H1 (cell line): ENCODE measurements around the gene SMARCB1. TPM values are rescaled to one million over a fixed set of nuclear protein-coding genes. Genes with fewer than 3 reads are reported as not detected.

Experiments used
- CTCF ChIA-PET: fragments of 300-600 bp; sonication (Branson Sonifier 250); formaldehyde crosslinking; loops from one replicate; lab custom pipeline; 2021; ENCODE audit not compliant: partially characterized antibody; lab: Charles Lee
- POLR2A ChIA-PET: fragments of 300-600 bp; sonication (Branson Sonifier 250); formaldehyde crosslinking; loops from one replicate; lab custom pipeline; 2021; ENCODE audit warnings: inconsistent platforms; ENCODE audit not compliant: partially characterized antibody; lab: Charles Lee
- DNase-seq, 2 experiments: peaks; one replicate each; pipeline versions ENCODE4 v3.0.0 to v3.0.0-alpha.2; 2010 to 2022; ENCODE audit warnings: low spot score in 2 of 2, low read depth in 1 of 2, mixed read lengths in 1 of 2
- FAIRE-seq: peaks from 2 replicates; lab custom pipeline; 2011; peaks lifted over from hg19 to GRCh38; lab: Jason Lieb, UNC
- H2AFZ ChIP-seq: 2 replicates; pipeline ENCODE4 v1.8.1; 2012; ENCODE audit warnings: low read length, inconsistent platforms
- H2AK5ac ChIP-seq: 2 replicates; pipeline ENCODE4 v1.6.1; 2013; ENCODE audit warnings: low read depth, low read length
- H2BK120ac ChIP-seq: replicated peaks from 2 replicates; pipeline ENCODE3; 2013; ENCODE audit warnings: low read depth, low read length, inconsistent platforms
- H2BK12ac ChIP-seq: 2 replicates; pipeline ENCODE4 v1.6.1; 2013; ENCODE audit warnings: low read depth, low read length
- H2BK15ac ChIP-seq: 2 replicates; pipeline ENCODE4 v1.6.1; 2013; ENCODE audit warnings: low read length
- H2BK20ac ChIP-seq: 2 replicates; pipeline ENCODE4 v1.6.1; 2013; ENCODE audit warnings: low read length
- H2BK5ac ChIP-seq: 2 replicates; pipeline ENCODE4 v1.6.1; 2013; ENCODE audit warnings: low read depth, low read length
- H3K14ac ChIP-seq: 2 replicates; pipeline ENCODE4 v1.6.1; 2013; ENCODE audit warnings: inconsistent platforms; ENCODE audit not compliant: insufficient read length
- H3K18ac ChIP-seq: 2 replicates; pipeline ENCODE4 v1.6.1; 2013; ENCODE audit warnings: low read length; ENCODE audit errors: extremely low read depth
- H3K23ac ChIP-seq: 2 replicates; pipeline ENCODE4 v1.6.1; 2013; ENCODE audit warnings: inconsistent platforms; ENCODE audit not compliant: insufficient read length
- H3K23me2 ChIP-seq: 2 replicates; pipeline ENCODE4 v1.6.1; 2013; ENCODE audit warnings: low read depth, low read length
- H3K27ac ChIP-seq: 2 replicates; pipeline ENCODE4 v1.6.1; 2011; ENCODE audit warnings: low read depth, low read length, inconsistent platforms
- H3K27me3 ChIP-seq, 4 experiments: replicated peaks in 1 of 4; 1 replicate in 1 of 4; 2 replicates in 3 of 4; pipeline versions ENCODE4 v1.6.1 to v1.8.1; 2011 to 2013; ENCODE audit warnings: low read length in 3 of 4, mild to moderate bottlenecking in 3 of 4, inconsistent platforms in 2 of 4, mixed read lengths in 2 of 4, moderate library complexity in 1 of 4; ENCODE audit not compliant: control insufficient read depth in 3 of 4, insufficient read depth in 3 of 4; ENCODE audit errors: extremely low read depth in 1 of 4
- H3K36me3 ChIP-seq, 4 experiments: 2 replicates each; pipeline versions ENCODE4 v1.6.1 to v1.8.1; 2011 to 2013; ENCODE audit warnings: mild to moderate bottlenecking in 4 of 4, low read length in 3 of 4, moderate library complexity in 2 of 4, control low read depth in 1 of 4, inconsistent platforms in 1 of 4; ENCODE audit not compliant: insufficient read depth in 4 of 4, control insufficient read depth in 2 of 4
- H3K4ac ChIP-seq: replicated peaks from 2 replicates; pipeline ENCODE3; 2013; ENCODE audit warnings: low read length, low read depth, mixed read lengths, inconsistent platforms; ENCODE audit not compliant: insufficient read length
- H3K4me1 ChIP-seq, 4 experiments: replicated peaks in 1 of 4; 1 replicate in 1 of 4; 2 replicates in 3 of 4; pipeline versions ENCODE4 v1.6.1 to v1.8.1; 2011 to 2013; ENCODE audit warnings: low read length in 3 of 4, inconsistent platforms in 2 of 4, mixed read lengths in 1 of 4; ENCODE audit not compliant: insufficient read depth in 4 of 4, control insufficient read depth in 3 of 4
- H3K4me2 ChIP-seq, 2 experiments: 2 replicates each; pipeline versions ENCODE4 v1.6.1 to v1.8.1; 2011 to 2013; ENCODE audit warnings: low read depth in 2 of 2, low read length in 2 of 2, control low read depth in 1 of 2, inconsistent platforms in 1 of 2, mild to moderate bottlenecking in 1 of 2; ENCODE audit not compliant: insufficient read depth in 1 of 2
- H3K4me3 ChIP-seq, 4 experiments: fragments of 200-600, 300-600 bp in 1 of 4; sonication (generic), shearing (Covaris generic), sonication (Bioruptor Twin) in 1 of 4; 2 replicates each; pipeline versions ENCODE4 v1.5.1 to v1.8.1; 2011 to 2016; ENCODE audit warnings: low read length in 4 of 4, low read depth in 3 of 4, control low read depth in 2 of 4, inconsistent platforms in 2 of 4, mild to moderate bottlenecking in 2 of 4, mixed read lengths in 1 of 4, moderate library complexity in 1 of 4; ENCODE audit not compliant: insufficient read depth in 2 of 4; ENCODE audit errors: extremely low read depth in 1 of 4
- H3K56ac ChIP-seq: replicated peaks from 2 replicates; pipeline ENCODE3; 2013; ENCODE audit warnings: low read depth, mild to moderate bottlenecking, mixed read lengths, low read length, inconsistent platforms; ENCODE audit not compliant: insufficient read length
- H3K79me1 ChIP-seq: 2 replicates; pipeline ENCODE4 v1.6.1; 2013; ENCODE audit warnings: low read depth, low read length, control low read depth
- H3K79me2 ChIP-seq, 2 experiments: 2 replicates each; pipeline versions ENCODE4 v1.6.1 to v1.8.1; 2012 to 2013; ENCODE audit warnings: low read length in 2 of 2, mild to moderate bottlenecking in 2 of 2, inconsistent platforms in 1 of 2; ENCODE audit not compliant: insufficient read depth in 2 of 2, control insufficient read depth in 1 of 2
- H3K9ac ChIP-seq, 4 experiments: replicated peaks in 1 of 4; 1 replicate in 1 of 4; 2 replicates in 3 of 4; pipeline versions ENCODE4 v1.6.1 to v1.8.1; 2011 to 2013; ENCODE audit warnings: low read depth in 3 of 4, low read length in 3 of 4, control low read depth in 2 of 4, mild to moderate bottlenecking in 2 of 4, moderate library complexity in 2 of 4, inconsistent platforms in 1 of 4; ENCODE audit errors: extremely low read depth in 1 of 4
- H3K9me3 ChIP-seq, 2 experiments: 2 replicates each; pipeline versions ENCODE4 v1.6.1 to v1.8.1; 2012 to 2013; ENCODE audit warnings: mild to moderate bottlenecking in 2 of 2, moderate library complexity in 2 of 2, control low read depth in 1 of 2, inconsistent platforms in 1 of 2, low read depth in 1 of 2, low read length in 1 of 2, mixed read lengths in 1 of 2; ENCODE audit not compliant: insufficient read depth in 2 of 2
- H4K20me1 ChIP-seq, 2 experiments: replicated peaks in 1 of 2; 2 replicates each; pipeline versions ENCODE3 to v1.8.1; 2011 to 2013; ENCODE audit warnings: inconsistent platforms in 2 of 2, low read length in 2 of 2, mild to moderate bottlenecking in 1 of 2; ENCODE audit not compliant: insufficient read depth in 2 of 2, control insufficient read depth in 1 of 2
- H4K5ac ChIP-seq: 2 replicates; pipeline ENCODE4 v1.6.1; 2013; ENCODE audit warnings: low read length, low read depth, mixed read lengths, inconsistent platforms; ENCODE audit not compliant: insufficient read length
- H4K8ac ChIP-seq: 2 replicates; pipeline ENCODE4 v1.8.0; 2013; ENCODE audit warnings: mild to moderate bottlenecking, moderate library complexity, low read length, inconsistent platforms; ENCODE audit not compliant: insufficient read depth; ENCODE audit errors: extremely low read depth
- H4K91ac ChIP-seq: replicated peaks from 2 replicates; pipeline ENCODE3; 2013; ENCODE audit warnings: low read length, mixed read lengths, inconsistent platforms; ENCODE audit not compliant: insufficient read length
- ATF2 ChIP-seq: IDR thresholded peaks from 2 replicates; pipeline ENCODE4 v1.6.1; 2012; ENCODE audit warnings: low read length, inconsistent platforms
- CTCF ChIP-seq, 3 experiments: IDR thresholded peaks; 1 replicate in 2 of 3; 2 replicates in 1 of 3; pipeline versions ENCODE4 v1.5.1 to v1.6.1; 2011; ENCODE audit warnings: low read length in 3 of 3, mild to moderate bottlenecking in 3 of 3, inconsistent platforms in 2 of 3, low read depth in 1 of 3, moderate library complexity in 1 of 3; ENCODE audit not compliant: insufficient read depth in 1 of 3; ENCODE audit errors: control extremely low read depth in 1 of 3
- EZH2 ChIP-seq: fragments of 200-600 bp; sonication (generic); IDR thresholded peaks from 2 replicates; pipeline ENCODE4 v1.7.1; 2012; ENCODE audit warnings: low read depth, mild to moderate bottlenecking, moderate library complexity, low read length, inconsistent platforms; ENCODE audit not compliant: severe bottlenecking
- KDM4A ChIP-seq: IDR thresholded peaks from one replicate; pipeline ENCODE4 v1.7.1; 2012; ENCODE audit warnings: low read depth, mild to moderate bottlenecking, moderate library complexity, low read length, inconsistent platforms; ENCODE audit not compliant: severe bottlenecking
- SRF ChIP-seq: IDR thresholded peaks from 2 replicates; pipeline ENCODE4 v1.6.1; 2011; ENCODE audit warnings: mild to moderate bottlenecking, low read depth, low read length, moderate library complexity
- TCF12 ChIP-seq: IDR thresholded peaks from 2 replicates; pipeline ENCODE4 v1.6.1; 2011; ENCODE audit warnings: low read depth, mild to moderate bottlenecking, low read length
- WGBS, 2 experiments: shearing (Covaris generic) in 1 of 2; methylation state at CpG; one replicate each; pipeline versions ENCODE4 v1.1.6 to v1.1.7; 2013 to 2015; ENCODE audit warnings: low lambda C conversion rate in 2 of 2, mixed read lengths in 2 of 2, inconsistent platforms in 1 of 2, low coverage in 1 of 2, missing lambda C conversion rate in 1 of 2; ENCODE audit not compliant: insufficient replicate concordance in 2 of 2, insufficient coverage in 1 of 2, insufficient read length in 1 of 2; ENCODE audit errors: extremely low coverage in 1 of 2, missing lambda C conversion rate in 1 of 2; 5-methylcytosine and 5-hydroxymethylcytosine counted together
- polyA plus RNA-seq, 7 experiments: library from polyadenylated mRNA; depleted of rRNA in 3 of 7; stranded (reverse) in 5 of 7; unstranded in 2 of 7; fragments of >200 nt in 5 of 7; fragments of 200-250 nt in 2 of 7; gene quantifications; 1 replicate in 5 of 7; 2 replicates in 1 of 7; 4 replicates in 1 of 7; pipeline versions ENCODE4 v1.2.1 to v1.2.3, GENCODE V29; 2011 to 2013; ENCODE audit warnings: missing spikeins in 2 of 7, mixed read lengths in 2 of 7
- total RNA-seq: library from RNA; stranded (reverse); fragmentation: NEBNext Ultra II Directional; extraction: Animal tissue kit (Norgen Biotek cat#: 25700); gene quantifications from 2 replicates; pipeline ENCODE4 v1.2.1, GENCODE V29; 2021

The SMARCB1 gene
- total and polyA plus RNA-seq, 2 of the 8 experiments (the other 6 are each of a cell fraction or from before 2014, with no cell fraction given) = 116 to 145 TPM

GRCh38 chr22:23838681-23839468 lies 52.1 kb downstream of the SMARCB1 start, which contains the start of gene DERL3:
Gene DERL3 (minus strand): TSS chr22:23839006. CDS start chr22:23838987, 19 bp downstream.
- Histone ChIP-seq H2AFZ (no peak within 1 kb of the TSS; the same call in 1 of the 2 replicates), H3K9me3 (no peaks in the 10 kb centered on the region), H3K23ac (no peak within 1 kb of the TSS), H4K8ac (peak within 1 kb of the TSS; percentile 82; the same call in 1 of the 2 replicates), H4K5ac (no peak within 1 kb of the TSS), H3K56ac (no peak within 1 kb of the TSS), H3K27me3 (peaks cover 0 to 2% (median under 1%) of the 10 kb centered on the region in 4 experiments; a peak in 2 of 7 replicates), H2BK15ac (no peak within 1 kb of the TSS), H2BK12ac (peak within 1 kb of the TSS; percentile 75; the same call in 1 of the 2 replicates), H3K4me3 (peak within 1 kb of the TSS; percentile 48 to 76 (median 56)), H3K36me3 (peaks cover 0 to 13% (median 5%) of the 10 kb centered on the region in 4 experiments; a peak in 4 of 8 replicates), H2AK5ac (no peak within 1 kb of the TSS), H2BK5ac (peak within 1 kb of the TSS; percentile 95), H3K9ac (peak within 1 kb of the TSS in 2 of 4 experiments; percentile 40 to 51; a peak in 2 of 7 replicates), H3K79me1 (no peaks in the 10 kb centered on the region), H2BK20ac (no peak within 1 kb of the TSS), H3K4me2 (peak within 1 kb of the TSS; percentile 54 to 78), H4K91ac (peak within 1 kb of the TSS; percentile 81), H3K4me1 (peaks cover 0 to 15% (median 10%) of the 10 kb centered on the region in 4 experiments; a peak in 5 of 7 replicates), H3K27ac (peak within 1 kb of the TSS; percentile 60; the same call in 1 of the 2 replicates), H2BK120ac (no peak within 1 kb of the TSS), H3K23me2 (peaks cover 12% of the 10 kb centered on the region; the same call in 1 of the 2 replicates), H3K14ac (no peak within 1 kb of the TSS), H3K18ac (peak within 1 kb of the TSS; percentile 24; the same call in 1 of the 2 replicates), H3K4ac (no peak within 1 kb of the TSS), H3K79me2 (no peaks in the 10 kb centered on the region), H4K20me1 (peaks cover 0 to 11% of the 10 kb centered on the region in 2 experiments)
- DNase-seq = peak; percentile 91 to 99
- peak; percentile 95 for FAIRE-seq
- CTCF ChIA-PET = interaction anchor here (1.2 kb wide), 1 partner anchor 11 kb away, joined by 3 read pairs; no protein-coding TSS in a partner anchor
- WGBS, 2 experiments = 1% methylated on average over 54 of the region's 70 CpGs; no CpG with 5 or more reads in 1 of the 2 experiments
- POLR2A ChIA-PET = interaction anchor here (0.7 to 2.0 kb wide), 6 partner anchors 8 to 88 kb away, joined by 3 to 7 read pairs (median 3); partner anchors contain the start of genes SLC2A11 and ZNF70
- TF ChIP-seq SRF (no peak), EZH2 (no peak), TCF12 (no peak), ATF2 (no peak), CTCF (IDR thresholded peaks at IDR 0.05; ENCODE audit: control extremely low read depth in 1 of 3, insufficient read depth in 1 of 3, low read depth in 1 of 3, low read length in 3 of 3) (no peak), KDM4A (peak; percentile 94)
